GM21786 (cell line): ENCODE data around the gene FGA.

Experiments used
- ATAC-seq: cut with Tn5 transposase; IDR thresholded peaks from one replicate; pipeline ENCODE4 v1.9.1; 2021; ENCODE audit not compliant: unreplicated experiment

Gene FGA

DNA sequence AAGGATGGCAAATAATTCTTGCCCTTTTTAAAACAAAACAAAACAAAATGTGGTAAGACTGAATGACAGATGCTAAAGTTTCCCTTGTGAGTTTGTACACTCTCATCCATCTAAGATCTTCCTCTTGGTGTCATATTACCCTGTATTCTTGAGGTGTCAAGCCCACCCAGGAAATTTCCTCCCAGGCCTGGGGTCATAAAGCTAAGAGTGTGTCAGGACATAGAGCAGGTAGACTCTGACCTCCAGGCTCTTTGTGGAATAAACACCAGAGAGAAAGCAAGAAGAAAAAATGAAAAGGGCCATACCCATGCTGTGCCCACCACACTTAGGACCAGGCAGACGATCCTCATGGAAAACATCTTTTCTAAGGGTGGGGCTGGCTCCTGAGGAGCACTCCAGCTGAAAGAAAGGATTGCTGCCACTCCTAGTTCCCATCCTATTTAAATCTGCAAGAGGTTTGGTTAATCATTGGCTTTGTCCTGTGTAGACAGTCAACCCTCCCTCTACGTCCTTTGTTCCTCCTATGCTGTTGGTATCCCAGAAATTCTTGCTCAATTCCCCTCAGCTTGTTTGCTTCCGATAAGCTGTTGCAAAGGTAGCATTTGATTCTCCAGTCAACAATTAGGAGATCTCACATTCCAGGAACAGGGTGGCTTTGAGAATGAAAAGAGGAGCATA, at the start of gene FGA:
Gene FGA (minus strand): TSS at position 414 of the 678 bp plus-strand sequence. CDS start 55 bp downstream, at position 359.
- ATAC-seq, result no peak

DNA sequence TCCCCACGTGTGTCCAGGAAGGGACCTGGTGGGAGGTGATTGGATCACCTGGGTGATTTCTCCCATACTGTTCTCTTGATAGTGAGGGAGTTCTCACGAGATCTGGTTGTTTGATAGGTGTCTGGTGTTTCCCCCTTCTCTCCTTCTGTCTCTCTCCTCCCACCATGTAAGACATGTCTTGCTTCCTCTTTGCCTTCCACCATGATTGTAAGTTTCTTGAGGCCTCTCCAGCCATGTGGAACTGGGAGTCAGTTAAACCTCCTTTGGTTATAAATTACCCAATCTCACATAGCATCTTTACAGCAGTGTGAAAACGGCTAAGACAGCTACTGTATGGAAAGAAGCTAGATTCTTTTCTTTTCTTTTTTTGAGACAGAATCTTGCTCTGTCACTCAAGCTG, 43.5 kb upstream of the FGA start:
- peak; percentile 34 for ATAC-seq

- no peak for ATAC-seq
These were observed 41.3 kb upstream of the FGA start for GRCh38 chr4:154631828-154632227.

DNA sequence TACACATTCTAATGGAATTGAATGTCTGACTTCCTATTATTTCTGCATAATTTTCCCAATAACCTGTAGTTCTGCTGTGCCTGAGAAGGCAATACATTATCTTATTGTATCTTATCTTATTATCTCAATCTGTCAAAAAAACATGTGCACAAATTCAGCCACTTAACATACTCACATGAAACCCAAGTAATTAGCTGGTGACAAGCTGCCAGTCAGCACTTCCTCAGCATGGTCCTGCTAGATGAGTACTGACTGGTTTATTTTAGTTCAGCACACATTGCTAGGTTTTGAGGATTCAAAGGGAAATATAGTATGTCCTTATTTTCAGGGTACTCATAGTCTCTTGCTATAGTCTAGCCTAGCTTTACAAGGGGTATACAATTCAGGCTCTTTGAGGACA, 39.8 kb upstream of the FGA start:
- ATAC-seq, result no peak

DNA sequence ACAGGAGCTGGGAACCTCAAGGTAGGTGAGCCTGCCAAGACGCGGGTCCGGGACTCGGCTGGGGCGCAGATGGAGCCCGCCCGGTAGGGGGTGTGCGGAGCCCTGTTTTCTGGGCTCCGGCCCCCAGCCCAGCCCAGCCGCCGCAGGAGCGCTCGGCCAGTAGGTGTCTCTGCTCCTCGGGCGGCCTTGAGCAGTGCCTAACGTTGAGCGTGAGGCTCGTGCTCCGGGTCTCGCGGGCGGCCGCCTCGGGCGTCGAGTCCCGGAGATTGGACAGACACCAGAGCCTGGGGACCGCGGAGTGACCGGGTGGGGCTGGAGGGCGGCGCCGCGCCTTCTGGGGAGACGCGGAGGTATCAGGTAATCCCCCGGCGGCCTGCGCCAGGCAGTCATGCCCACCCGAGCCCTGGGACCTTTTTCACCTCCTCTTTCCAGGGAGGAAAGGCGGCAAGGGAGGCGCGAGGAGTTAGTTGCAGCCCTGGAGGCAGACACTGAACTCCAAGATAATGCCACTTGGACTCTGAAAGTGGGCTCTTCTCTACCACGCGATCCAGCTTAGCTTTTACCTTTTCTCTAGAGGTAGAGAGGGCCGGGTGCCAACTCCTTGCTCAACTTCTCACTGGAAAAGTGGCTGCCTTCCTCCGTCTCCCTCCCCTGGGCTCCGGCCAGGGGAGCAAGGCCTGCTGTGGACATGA, 36.4 kb upstream of the FGA start:
- peak; percentile 89 for ATAC-seq

GRCh38 chr4:154625971-154626370, 35.4 kb upstream of the FGA start:
- no peak for ATAC-seq

DNA sequence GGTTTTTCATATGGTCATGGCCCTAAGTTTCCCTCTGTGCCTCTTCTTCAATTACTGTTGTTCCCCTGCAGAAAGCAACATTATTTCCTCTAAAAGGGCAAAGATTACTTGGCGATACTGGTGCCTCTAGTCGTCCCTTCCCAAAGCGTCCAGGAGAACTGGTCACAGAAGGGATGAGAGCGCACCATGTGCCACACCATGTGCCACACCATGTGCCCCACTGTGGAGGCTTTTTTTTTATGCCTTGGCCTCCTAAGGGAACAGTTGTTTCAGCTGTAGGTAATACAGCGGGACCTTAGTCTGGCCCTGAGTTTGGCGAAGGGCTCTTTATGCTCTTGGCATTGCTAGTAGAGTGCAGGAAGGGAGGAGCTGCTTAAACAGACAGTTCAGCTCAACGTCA, 33.5 kb upstream of the FGA start:
- ATAC-seq, result no peak

DNA sequence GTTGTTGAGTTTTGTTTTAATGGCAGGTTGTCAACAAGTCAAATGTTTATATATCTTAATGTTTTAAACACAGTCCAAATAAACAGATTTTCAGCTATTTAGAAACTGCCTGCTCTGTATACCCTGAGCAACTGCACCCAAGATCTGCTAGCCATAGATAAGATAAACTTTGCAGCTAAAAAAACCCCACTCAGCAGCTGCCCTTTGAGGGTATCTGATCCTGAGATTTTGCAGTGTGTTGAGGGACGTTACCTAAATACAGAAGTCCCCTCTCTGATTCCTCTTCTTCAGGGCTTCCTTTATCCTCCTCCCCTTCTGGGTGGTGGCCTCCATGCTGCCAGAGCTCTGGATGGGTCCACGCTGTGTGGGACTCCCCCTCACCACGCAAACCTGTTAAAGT, 32.9 kb upstream of the FGA start:
- ATAC-seq, result no peak

DNA sequence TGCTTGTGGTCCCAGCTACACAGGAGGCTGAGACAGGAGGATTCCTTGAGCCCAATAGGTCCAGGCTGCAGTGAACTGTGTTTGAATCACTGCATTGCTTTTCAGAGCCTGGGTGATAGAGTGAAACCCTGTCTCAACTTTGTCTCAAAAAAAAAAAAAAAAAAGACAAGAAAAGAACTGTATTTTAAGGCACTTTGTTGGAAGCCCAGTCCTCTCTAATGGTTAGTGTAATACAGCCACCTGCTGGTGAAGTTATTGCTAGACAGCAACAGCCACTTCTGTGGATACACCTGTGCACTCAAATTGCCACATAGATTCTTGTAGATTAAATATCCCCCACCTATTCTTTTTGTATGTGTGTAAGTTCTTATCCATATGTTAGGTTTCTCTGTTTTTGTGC, 32.1 kb upstream of the FGA start:
- peak; percentile 47 for ATAC-seq

- no peak for ATAC-seq
These were observed 29.6 kb upstream of the FGA start for GRCh38 chr4:154620111-154620510.

DNA sequence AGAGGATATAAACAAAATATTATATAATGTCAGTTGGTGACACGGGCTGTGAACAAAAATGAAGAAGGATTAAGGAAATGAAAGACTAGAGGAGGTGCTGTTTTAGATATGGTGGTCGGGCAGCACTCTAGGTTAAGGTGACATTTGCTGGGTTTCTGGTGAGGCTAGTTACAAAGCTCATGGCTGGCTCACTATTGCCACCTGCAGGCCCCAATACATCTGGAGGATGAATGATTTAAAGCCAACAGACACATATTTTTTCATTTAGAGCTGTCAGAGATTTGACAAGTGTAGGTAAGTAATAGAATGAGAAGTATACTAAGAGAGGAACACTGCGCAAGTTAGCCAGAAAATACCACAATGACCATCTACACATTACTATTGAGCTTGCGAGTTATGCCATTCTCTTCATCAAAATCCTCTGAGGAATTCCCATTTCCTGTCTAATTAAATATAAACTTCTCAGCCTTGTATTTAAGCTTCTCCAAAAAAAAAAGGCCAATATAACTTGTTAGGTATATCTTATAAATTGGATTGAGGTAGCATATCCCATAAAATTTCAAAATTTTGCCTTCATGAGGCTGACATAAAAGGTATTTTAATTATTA, 28.3 kb upstream of the FGA start:
- peak; percentile 52 for ATAC-seq

DNA sequence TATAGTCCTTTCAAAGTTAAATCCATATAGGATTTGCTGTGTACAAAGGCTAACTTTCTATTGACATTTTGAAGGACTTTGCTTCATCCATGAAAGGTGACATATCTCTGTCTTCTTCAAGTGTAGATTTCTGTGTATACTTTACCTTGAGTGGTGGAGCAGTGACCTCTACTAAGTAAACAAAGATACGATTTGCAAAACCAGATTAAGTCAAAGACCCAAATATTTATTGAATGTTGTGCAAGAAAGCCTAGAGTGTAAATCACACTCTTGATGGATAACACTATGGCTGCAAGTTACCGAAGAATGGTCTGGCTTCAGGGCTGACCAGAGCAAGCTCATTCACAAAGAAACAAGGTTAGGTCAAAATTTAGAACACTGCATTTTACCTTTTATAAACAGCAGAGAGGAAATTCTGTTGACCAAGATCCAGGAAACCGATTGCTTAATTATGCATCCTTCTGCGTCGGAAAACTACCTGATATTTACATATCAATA, 27.3 kb upstream of the FGA start:
- ATAC-seq, result no peak

GRCh38 chr4:154616731-154617130, 26.2 kb upstream of the FGA start:
- peak; percentile 98 for ATAC-seq

- ATAC-seq, result no peak
These were observed 25.7 kb upstream of the FGA start for GRCh38 chr4:154616287-154616686.

DNA sequence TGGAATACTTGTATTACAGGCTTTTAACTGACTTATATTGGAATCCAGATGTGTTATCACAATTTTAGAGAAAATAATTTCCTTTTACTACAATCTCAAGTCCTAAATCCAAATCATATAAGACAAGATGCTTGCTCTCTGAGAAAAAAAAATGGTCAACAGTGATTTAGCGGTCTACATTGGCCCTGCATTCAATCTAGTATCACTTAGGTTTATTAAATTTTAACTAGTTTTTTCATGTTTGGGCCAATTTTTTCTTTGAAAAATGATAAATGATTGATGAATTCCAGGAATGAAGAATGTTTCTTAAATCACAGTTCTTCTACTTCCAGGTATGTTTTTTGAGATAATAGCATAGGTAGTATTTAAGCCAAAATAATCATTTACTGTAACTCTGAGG, 24.7 kb upstream of the FGA start:
- ATAC-seq, result no peak

DNA sequence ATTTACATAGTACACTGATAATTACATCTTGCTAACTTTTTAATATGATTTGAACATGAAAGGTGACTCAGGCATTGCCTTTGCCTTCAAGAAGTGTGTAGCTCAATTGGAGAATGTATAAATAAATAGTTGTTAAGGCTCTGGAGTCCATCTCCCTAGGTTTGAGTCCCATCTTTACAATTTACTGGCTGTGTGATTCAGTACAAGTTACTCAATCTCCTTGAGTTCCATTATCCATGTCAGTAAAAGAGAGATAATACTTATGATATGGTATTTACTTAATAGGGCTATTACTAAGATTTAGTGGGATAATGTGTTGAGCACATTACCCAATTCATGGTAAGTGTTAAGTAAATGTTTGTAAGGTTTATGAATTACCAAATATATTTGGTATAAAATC, 23.8 kb upstream of the FGA start:
- ATAC-seq, result no peak

DNA sequence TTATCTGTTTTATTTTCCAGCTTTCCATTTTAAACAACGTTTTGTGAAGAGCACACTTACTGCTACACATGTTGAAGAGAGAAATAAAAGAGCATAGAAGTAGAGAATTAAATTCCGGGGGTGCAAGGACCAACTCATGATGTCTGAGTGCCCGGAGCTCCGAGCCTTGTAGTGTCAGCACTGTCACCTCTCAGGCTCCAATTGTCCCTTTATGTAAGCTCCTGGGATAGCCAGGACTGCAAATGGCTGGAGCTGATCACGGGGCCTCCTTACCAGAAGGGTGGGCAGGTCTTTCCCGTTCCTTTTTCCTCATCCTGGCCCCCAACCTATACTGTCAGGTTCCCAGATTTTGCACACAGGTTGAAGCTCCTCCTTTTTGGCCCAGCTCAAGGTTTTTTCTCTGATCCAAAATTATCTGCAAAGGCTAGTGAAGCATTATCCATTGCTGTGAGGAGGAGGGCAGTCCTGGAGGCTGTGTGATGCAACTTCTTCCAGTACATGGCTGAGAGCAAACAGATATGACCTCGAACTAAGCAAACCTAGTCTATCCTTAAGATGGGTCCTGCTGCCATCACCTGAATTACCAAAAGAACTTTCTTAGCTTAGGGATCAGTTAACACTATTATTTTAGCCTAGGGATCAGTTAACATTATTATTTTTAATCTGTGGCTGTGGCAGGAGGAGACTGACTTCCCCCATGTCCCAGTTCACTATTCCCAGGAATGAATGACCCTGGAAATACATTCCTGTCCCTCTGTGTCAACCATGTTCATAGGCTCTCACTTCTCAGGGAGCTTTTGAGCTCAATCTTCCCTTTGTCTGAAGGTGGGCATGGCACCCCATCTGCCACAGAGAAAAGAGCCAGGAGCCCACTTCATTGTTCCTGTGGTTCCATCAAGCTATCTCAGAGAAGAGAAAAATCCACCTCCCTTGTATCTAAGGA, 22.2 kb upstream of the FGA start, which contains the start of gene FGG:
Gene FGG (minus strand): TSS at position 185 of the 943 bp plus-strand sequence. CDS start 47 bp downstream, at position 138.
- no peak for ATAC-seq

DNA sequence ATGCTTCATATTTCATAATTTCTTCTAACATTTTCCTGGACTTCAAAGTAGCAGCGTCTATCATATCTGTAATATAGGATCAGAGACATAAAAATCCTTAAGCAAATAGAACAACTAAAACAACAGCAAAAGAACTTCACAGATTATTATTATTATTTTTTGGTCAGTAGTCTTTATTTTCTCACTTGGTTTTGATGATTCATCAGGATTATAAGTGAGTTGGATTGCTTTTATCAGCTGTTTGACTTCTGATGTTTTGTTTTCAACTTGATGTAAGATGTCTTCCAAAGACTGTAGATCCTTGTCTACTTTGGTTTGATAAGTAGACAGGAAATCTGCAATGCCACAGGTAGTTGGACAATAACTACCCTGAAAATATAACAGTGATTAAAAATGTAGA, 21.3 kb upstream of the FGA start:
- ATAC-seq, result no peak

- ATAC-seq, result no peak
These were observed 20.0 kb upstream of the FGA start for GRCh38 chr4:154610582-154610981.

GRCh38 chr4:154609532-154609931, 19.0 kb upstream of the FGA start:
- no peak for ATAC-seq
